ENCODE measurements around the gene SMIM36. TPM values are rescaled to one million over a fixed set of nuclear protein-coding genes. Genes with fewer than 3 reads are reported as not detected.

The SMIM36 gene
- total RNA-seq, 2 experiments from 2014 or later: not detected

- H3K36me3 Mint-ChIP-seq (ENCODE audit: low read depth): peaks cover 46% of the 10 kb centered on the region
- H3K27me3 Mint-ChIP-seq: peaks cover 28% of the 10 kb centered on the region
- peaks cover 3% of the 10 kb centered on the region for H3K9me3 Mint-ChIP-seq
- peak overlapping the region; percentile 95 for H3K27ac Mint-ChIP-seq
- peak overlapping the region; percentile 87 for H3K4me3 Mint-ChIP-seq
- peak; percentile 54 for DNase-seq
- peaks cover 55% of the 10 kb centered on the region for H3K4me1 Mint-ChIP-seq
- ChIA-PET CTCF (interaction anchor here (2.5 kb wide), 1 partner anchor 10 kb away, joined by 8 read pairs; no protein-coding TSS in a partner anchor), POLR2A (no interaction called here)
These were observed 90.5 kb downstream of the SMIM36 start for GRCh38 chr17:55420776-55421178.

- peaks cover 58% of the 10 kb centered on the region for H3K4me1 Mint-ChIP-seq
- peak overlapping the region; percentile 95 for H3K27ac Mint-ChIP-seq
- peak overlapping the region; percentile 87 for H3K4me3 Mint-ChIP-seq
- ChIA-PET CTCF (interaction anchor here (2.5 kb wide), 1 partner anchor 9 kb away, joined by 8 read pairs; no protein-coding TSS in a partner anchor), POLR2A (no interaction called here)
- H3K36me3 Mint-ChIP-seq (ENCODE audit: low read depth): peaks cover 48% of the 10 kb centered on the region
- peak; percentile 66 for DNase-seq
- H3K27me3 Mint-ChIP-seq: peaks cover 22% of the 10 kb centered on the region
- peaks cover 3% of the 10 kb centered on the region for H3K9me3 Mint-ChIP-seq
These were observed 91.0 kb downstream of the SMIM36 start for GRCh38 chr17:55420067-55420775.

- H3K27ac Mint-ChIP-seq: peak overlapping the region; percentile 95
- CTCF ChIA-PET: interaction anchor here (1.2 to 2.5 kb wide), 4 partner anchors 12 to 74 kb away, joined by 3 to 8 read pairs (median 5); no protein-coding TSS in a partner anchor
- no peak for DNase-seq
These were observed 92.6 kb downstream of the SMIM36 start for GRCh38 chr17:55418369-55419268.

GRCh38 chr17:55417411-55418268, 93.6 kb downstream of the SMIM36 start:
- Mint-ChIP-seq H3K27me3 (no peaks in the 10 kb centered on the region), H3K36me3 (ENCODE audit: low read depth) (peaks cover 68% of the 10 kb centered on the region), H3K9me3 (peaks cover 3% of the 10 kb centered on the region), H3K27ac (no peak overlapping the region), H3K4me3 (no peak overlapping the region), H3K4me1 (peaks cover 63% of the 10 kb centered on the region)
- ChIA-PET POLR2A (interaction anchor here (0.6 kb wide), 1 partner anchor 13 kb away, joined by 3 read pairs; no protein-coding TSS in a partner anchor), CTCF (interaction anchor here (1.2 to 2.5 kb wide), 3 partner anchors 11 to 23 kb away, joined by 3 to 8 read pairs (median 7); no protein-coding TSS in a partner anchor)
- no peak for DNase-seq

More at GRCh38 chr17:55418369-55419268, 92.6 kb downstream of the SMIM36 start:
- peaks cover 3% of the 10 kb centered on the region for H3K9me3 Mint-ChIP-seq
- peaks cover 62% of the 10 kb centered on the region for H3K36me3 Mint-ChIP-seq (ENCODE audit: low read depth)
- peaks cover 66% of the 10 kb centered on the region for H3K4me1 Mint-ChIP-seq
- peak overlapping the region; percentile 87 for H3K4me3 Mint-ChIP-seq
- H3K27me3 Mint-ChIP-seq: peaks cover 8% of the 10 kb centered on the region
- POLR2A ChIA-PET: no interaction called here

GRCh38 chr17:55416470-55417052, 94.7 kb downstream of the SMIM36 start:
- no peak for DNase-seq
- Mint-ChIP-seq H3K4me1 (peaks cover 59% of the 10 kb centered on the region), H3K4me3 (no peak overlapping the region), H3K27me3 (no peaks in the 10 kb centered on the region), H3K9me3 (peaks cover 3% of the 10 kb centered on the region), H3K36me3 (ENCODE audit: low read depth) (peaks cover 73% of the 10 kb centered on the region), H3K27ac (peak overlapping the region; percentile 71)
- CTCF ChIA-PET: interaction anchor here (2.4 to 2.5 kb wide), 2 partner anchors 10 to 22 kb away, joined by 7 to 8 read pairs; no protein-coding TSS in a partner anchor
- POLR2A ChIA-PET: no interaction called here

GRCh38 chr17:55416000-55416399, 95.3 kb downstream of the SMIM36 start:
- Mint-ChIP-seq H3K27ac (no peak overlapping the region), H3K36me3 (ENCODE audit: low read depth) (peaks cover 78% of the 10 kb centered on the region), H3K9me3 (peaks cover 3% of the 10 kb centered on the region), H3K4me3 (no peak overlapping the region), H3K27me3 (no peaks in the 10 kb centered on the region), H3K4me1 (peaks cover 59% of the 10 kb centered on the region)
- ChIA-PET POLR2A (no interaction called here), CTCF (no interaction called here)
- no peak for DNase-seq

- Mint-ChIP-seq H3K4me1 (peaks cover 57% of the 10 kb centered on the region), H3K4me3 (no peak overlapping the region), H3K27me3 (no peaks in the 10 kb centered on the region), H3K9me3 (peaks cover 3% of the 10 kb centered on the region), H3K36me3 (ENCODE audit: low read depth) (peaks cover 77% of the 10 kb centered on the region), H3K27ac (no peak overlapping the region)
- CTCF ChIA-PET: interaction anchor here (0.6 to 0.7 kb wide), 2 partner anchors 18 to 25 kb away, joined by 3 to 4 read pairs; no protein-coding TSS in a partner anchor
- DNase-seq: no peak
- POLR2A ChIA-PET: no interaction called here
These were observed 96.3 kb downstream of the SMIM36 start for GRCh38 chr17:55414983-55415382.

- ChIA-PET POLR2A (no interaction called here), CTCF (no interaction called here)
- peaks cover 47% of the 10 kb centered on the region for H3K4me1 Mint-ChIP-seq
- H3K4me3 Mint-ChIP-seq: no peak overlapping the region
- H3K36me3 Mint-ChIP-seq (ENCODE audit: low read depth): peaks cover 69% of the 10 kb centered on the region
- DNase-seq: no peak
- peaks cover 3% of the 10 kb centered on the region for H3K9me3 Mint-ChIP-seq
- H3K27ac Mint-ChIP-seq: no peak overlapping the region
- H3K27me3 Mint-ChIP-seq: no peaks in the 10 kb centered on the region
These were observed 97.3 kb downstream of the SMIM36 start for GRCh38 chr17:55413825-55414489.

- H3K4me3 Mint-ChIP-seq: no peak overlapping the region
- POLR2A ChIA-PET: no interaction called here
These were observed 99.8 kb downstream of the SMIM36 start for GRCh38 chr17:55411463-55411855.

GRCh38 chr17:55410722-55411462, 100.4 kb downstream of the SMIM36 start:
- ChIA-PET POLR2A (no interaction called here), CTCF (interaction anchor here (0.9 to 2.1 kb wide), 2 partner anchors 11 to 12 kb away, joined by 4 to 8 read pairs; partner anchors contain the start of gene MMD)
- Mint-ChIP-seq H3K9me3 (no peaks in the 10 kb centered on the region), H3K27me3 (no peaks in the 10 kb centered on the region), H3K4me1 (peaks cover 18% of the 10 kb centered on the region), H3K27ac (no peak overlapping the region), H3K36me3 (ENCODE audit: low read depth) (peaks cover 61% of the 10 kb centered on the region), H3K4me3 (no peak overlapping the region)
- DNase-seq: no peak

More at GRCh38 chr17:55411463-55411855, 99.8 kb downstream of the SMIM36 start:
- Mint-ChIP-seq H3K4me1 (peaks cover 22% of the 10 kb centered on the region), H3K27ac (no peak overlapping the region), H3K27me3 (no peaks in the 10 kb centered on the region), H3K9me3 (no peaks in the 10 kb centered on the region), H3K36me3 (ENCODE audit: low read depth) (peaks cover 58% of the 10 kb centered on the region)
- DNase-seq: no peak
- CTCF ChIA-PET: interaction anchor here (2.1 kb wide), 1 partner anchor 10 kb away, joined by 8 read pairs; the partner anchor contains the start of gene MMD

All from activated CD4-positive, alpha-beta T cell treated with anti-CD3 and anti-CD28 coated beads, Interleukin-2, amount 10 ng/mL, durations not matched to agents 7 days and 5 days (primary cell).